Fibroblast of skin of scalp (primary cell): ENCODE measurements around the gene F12.
"Not testable (repeated sequence)": the region's sequence is repeated elsewhere in the genome, so short reads cannot be mapped to it uniquely, and the experiment has no call there.

Experiments
- DNase-seq: peaks from one replicate; pipeline ENCODE4 v3.0.0-alpha.2; 2013

The F12 gene

GRCh38 chr5:177367981-177368868 lies 41.1 kb downstream of the F12 start:
- DNase-seq: no peak

GRCh38 chr5:177367323-177367848 lies 42.0 kb downstream of the F12 start:
- DNase-seq: no peak

- DNase-seq: peak; percentile 87
These were observed 42.6 kb downstream of the F12 start for GRCh38 chr5:177366528-177367322.

DNA sequence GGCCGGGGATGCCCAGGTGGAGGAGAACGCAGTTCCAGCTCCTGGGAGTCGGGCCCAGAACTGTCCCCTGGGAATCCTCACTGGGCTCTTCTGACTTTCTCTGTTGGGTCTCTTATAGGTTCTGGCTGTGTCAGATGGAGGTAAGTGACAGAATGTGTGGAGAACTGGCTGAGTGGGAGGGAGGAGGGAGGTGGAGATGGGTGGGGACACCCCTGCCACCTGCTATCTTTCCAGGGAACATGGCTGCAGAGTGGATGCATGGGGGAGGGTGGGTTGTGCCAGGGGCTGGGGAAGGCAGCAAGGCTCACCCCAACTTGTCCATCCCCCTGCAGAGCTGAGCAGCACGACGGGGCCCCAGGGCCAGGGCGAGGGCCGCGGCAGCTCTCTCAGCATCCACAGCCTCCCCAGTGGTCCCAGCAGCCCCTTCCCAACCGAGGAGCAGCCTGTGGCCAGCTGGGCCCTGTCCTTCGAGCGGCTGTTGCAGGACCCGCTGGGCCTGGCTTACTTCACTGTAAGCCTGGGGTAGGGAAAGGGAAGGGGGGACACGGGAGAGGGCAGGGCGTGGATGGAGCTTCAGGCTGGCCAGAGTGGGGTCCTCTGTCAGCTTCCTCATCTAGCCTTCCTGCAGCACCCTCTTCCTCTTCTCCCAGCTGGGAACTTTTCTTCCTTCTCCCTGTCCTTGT lies 43.4 kb downstream of the F12 start:
- DNase-seq: no peak

DNA sequence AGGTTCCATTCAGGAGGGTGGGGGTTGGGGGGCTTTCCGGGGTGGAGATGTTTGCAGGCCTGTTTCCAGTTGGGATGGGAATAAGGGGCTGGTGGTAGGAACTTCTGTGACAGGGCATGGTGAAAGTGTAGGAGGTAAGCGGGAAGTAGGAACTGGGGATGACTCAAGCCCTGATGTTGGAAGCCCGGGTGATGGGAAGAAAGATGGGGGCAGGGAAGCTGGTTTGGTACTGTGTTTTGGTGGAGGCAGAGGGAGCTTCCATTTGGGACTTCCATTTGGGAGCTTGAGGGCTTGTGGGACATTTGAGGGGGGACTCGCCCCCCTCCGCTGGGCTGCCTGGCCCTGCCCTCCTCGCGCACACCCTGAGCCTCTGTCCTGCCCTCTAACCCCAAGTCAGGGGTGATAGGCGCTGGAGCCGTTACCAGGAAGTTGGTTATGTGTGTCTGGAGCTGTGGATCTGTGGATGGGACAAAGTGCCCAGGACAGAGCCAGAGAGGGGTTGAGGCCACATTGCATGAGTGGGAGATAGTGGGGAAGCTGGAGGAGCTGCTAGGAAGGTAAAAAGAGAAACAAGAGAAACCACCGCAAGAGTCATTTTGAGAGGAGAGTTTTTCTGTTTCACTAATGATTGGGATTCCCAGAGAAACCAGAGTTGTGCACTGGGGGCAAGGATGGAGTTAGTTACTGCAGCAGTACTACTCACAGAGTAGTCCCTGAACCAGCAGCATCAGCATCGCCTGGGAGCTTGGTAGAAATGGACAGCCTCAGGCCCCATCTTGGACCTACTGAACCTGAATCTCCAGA lies 45.0 kb downstream of the F12 start:
- DNase-seq: no peak

DNA sequence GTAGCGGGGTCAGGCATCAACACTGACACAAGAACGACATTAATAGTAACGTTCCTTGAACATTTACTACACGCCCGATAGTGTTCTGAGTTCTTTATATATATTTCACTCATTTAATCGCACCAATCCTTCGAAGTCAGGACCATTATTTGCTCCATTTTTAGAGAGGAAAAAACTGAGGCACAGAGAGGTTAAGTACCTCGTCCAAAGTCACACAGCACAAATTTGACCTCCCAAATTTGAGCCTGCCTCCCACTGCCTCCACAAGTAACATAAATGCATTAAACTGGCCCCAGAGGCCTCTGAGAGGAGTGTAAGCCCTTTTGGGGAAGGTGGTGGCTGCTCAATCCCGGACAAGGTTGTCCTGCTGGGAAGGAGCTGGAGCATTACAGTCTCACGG lies 45.8 kb downstream of the F12 start:
- no peak for DNase-seq

DNA sequence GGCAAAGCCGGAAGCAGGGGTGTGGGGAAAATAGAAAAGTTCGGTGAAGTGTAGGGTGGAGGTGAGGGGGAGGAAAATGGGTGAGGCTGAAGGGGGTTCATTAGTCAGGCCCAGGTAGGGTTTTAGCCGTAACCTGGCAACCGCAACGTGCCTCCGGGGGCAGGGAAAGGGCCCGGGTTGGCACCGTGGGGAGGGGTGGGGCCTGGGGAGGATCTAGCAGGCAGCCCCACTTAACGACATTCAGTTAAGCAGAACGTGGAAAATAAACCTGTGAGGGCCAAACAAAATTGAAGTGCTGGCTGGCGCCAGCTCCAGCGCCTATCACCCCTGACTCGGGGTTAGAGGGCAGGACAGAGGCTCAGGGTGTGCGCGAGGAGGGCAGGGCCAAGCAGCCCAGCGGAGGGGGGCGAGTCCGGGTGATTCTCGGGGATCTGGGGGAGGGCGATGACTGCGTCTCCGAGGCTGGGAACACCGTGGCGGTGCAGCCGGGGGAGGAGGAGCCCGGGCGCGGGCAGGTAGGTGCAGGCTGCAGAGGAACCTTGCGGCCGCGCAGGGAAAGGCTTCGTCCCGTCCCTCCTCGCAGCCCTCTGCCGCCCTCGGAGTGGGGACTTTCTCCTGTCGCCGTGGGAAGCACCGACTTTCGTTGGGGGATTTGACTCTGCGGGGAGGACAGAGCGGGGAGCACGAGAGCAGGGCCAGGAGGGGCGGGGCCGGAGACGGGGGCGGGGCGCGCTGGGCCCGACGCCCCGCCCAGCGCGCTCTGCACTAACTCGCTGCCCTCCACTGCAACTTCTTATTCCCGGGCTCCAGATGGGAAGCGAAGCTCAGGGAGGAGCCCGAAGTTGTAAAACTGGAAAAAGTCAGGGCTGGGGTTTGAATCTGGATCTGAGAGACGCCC lies 46.5 kb downstream of the F12 start:
- DNase-seq: peak; percentile 43

DNA sequence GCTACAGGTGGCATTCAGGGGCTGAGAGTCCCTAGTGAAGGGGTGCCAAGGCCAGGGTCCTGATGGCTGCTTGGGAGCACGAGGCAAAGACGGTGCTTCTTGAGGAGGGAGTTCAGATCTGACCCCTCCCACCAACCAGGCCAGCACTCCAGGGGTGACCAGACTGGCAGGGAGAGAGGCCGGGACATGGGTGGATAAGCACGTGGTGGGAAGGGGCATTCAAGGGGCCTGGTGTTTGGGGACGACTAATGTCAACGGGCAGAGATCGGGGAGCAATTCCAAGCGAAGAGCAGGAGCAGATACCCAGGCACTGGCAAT lies 47.1 kb downstream of the F12 start:
- no peak for DNase-seq

- no peak for DNase-seq
These were observed 47.7 kb downstream of the F12 start for GRCh38 chr5:177361418-177362291.

DNA sequence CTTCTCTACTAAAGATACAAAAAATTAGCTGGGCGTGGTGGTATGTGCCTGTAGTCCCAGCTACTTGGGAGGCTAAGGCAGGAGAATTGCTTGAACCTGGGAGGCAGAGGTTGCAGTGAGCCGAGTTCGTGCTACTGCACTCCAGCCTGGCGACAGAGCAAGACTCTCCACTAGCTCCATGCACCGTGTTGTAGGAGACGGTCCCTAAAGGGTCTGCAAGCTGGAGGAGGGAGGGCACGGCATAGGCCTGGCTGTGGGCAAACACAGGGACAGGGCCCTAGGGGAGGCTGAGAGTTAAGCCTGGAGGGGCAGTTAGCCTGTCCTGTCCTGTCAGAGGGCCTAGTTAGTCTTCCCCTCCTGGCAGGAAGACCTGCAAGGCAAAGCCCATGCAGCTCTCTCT lies 48.6 kb downstream of the F12 start:
- not testable (repeated sequence) for DNase-seq

GRCh38 chr5:177359860-177360259 lies 49.5 kb downstream of the F12 start:
- no peak for DNase-seq

GRCh38 chr5:177359451-177359851 lies 49.9 kb downstream of the F12 start:
- no peak for DNase-seq

DNA sequence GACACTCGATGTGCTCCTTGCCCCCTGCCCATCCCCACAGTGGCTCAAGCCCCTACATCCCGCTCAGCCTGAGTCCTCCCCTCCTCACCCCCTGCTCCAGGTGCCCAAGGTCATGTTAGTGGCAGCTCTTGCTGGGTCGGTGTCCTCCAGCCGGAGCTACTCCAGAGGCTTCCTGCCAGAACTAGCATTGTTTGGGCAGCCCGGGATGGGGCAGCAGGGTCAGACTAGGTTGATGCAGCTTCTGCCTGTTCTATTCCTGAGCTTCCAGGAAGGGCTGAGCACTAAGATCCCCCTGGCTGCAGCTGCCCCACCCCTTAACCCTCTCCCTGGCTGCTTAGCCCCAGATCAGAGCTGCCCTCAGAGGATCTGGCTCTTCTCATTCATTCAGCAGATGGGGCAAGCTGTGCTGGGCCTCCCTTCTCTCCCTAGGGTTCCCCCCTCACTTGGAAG lies 51.0 kb downstream of the F12 start:
- DNase-seq: no peak

- peak; percentile 14 for DNase-seq
These were observed 51.7 kb downstream of the F12 start, which contains the start of gene RGS14 for GRCh38 chr5:177357459-177358351. Gene RGS14 (plus strand): TSS chr5:177357924. CDS start chr5:177358025, 101 bp downstream.

- DNase-seq: no peak
These were observed 52.3 kb downstream of the F12 start for GRCh38 chr5:177357146-177357458.

DNA sequence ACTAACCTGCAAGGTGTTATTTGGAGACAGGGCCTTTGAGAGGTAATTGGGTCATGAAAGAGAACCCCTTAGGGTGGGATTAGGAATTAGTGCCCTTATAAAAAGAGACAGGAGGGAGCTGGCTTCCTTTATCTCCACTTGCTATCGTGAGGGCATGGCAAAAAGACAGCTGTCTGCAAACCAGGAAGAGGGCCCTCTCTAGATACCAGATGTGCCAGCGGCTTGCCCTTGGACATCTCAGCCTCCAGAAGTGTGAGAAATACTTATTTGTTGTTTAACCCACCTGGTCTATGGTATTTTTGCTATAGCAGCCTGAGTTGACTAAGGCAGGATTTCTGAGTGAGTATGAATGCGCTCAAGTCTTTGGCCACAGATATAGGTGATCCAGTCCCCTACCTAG lies 52.6 kb downstream of the F12 start:
- no peak for DNase-seq

DNA sequence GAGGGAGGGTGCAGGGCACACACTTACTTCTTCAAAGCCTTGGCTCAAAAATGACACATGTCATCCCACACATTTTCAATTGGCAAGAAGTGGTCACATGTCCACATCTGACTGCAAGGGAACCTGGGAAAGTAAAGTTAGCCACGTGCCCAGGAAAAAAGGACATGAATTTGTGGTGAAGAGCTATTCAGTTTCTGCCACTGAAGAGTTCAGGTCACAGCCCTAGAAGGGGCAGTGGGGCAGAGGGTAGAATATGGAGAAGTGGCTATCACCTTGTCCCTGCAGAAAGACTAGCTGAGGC lies 53.5 kb downstream of the F12 start:
- no peak for DNase-seq

- DNase-seq: no peak
These were observed 54.0 kb downstream of the F12 start for GRCh38 chr5:177355162-177355867.

DNA sequence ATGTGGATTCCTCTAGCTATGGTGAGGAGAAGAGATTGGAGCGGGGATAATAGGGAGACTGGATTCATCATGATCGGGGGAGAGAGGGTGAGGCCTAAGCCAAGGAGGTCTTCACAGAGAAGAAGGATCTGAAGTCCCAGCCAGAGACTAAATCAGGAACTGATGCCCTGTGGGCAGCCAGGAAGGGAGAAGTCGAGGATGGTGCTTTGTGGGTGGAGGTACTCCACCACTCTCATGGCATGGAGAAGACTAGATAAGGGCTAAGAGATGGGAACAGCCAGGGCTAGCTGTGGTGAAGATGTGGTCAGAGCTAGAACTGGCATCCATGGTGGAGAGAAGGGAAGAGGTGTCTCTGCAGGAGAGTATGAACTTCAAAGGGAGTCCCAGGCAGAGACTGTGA lies 54.7 kb downstream of the F12 start:
- DNase-seq: no peak
